Measurements from ENCODE around the gene HEATR5A.

DNA sequence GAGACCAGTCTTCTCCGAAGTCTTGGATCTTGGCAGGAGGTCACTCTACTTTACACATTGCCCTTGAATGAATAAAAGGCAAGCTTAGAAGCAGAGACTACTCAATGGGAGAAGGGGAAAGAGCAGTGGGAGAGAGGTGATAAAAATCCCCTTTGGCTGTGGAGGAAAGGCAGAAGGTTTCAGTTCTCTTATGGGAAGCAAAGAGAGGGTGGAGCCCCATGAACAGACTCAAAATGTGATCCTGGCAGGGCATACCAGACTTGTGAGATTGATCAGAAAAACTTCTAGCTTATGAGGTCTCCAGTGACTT, 163.2 kb downstream of the HEATR5A start:
- TF ChIP-seq, protein P1, sequence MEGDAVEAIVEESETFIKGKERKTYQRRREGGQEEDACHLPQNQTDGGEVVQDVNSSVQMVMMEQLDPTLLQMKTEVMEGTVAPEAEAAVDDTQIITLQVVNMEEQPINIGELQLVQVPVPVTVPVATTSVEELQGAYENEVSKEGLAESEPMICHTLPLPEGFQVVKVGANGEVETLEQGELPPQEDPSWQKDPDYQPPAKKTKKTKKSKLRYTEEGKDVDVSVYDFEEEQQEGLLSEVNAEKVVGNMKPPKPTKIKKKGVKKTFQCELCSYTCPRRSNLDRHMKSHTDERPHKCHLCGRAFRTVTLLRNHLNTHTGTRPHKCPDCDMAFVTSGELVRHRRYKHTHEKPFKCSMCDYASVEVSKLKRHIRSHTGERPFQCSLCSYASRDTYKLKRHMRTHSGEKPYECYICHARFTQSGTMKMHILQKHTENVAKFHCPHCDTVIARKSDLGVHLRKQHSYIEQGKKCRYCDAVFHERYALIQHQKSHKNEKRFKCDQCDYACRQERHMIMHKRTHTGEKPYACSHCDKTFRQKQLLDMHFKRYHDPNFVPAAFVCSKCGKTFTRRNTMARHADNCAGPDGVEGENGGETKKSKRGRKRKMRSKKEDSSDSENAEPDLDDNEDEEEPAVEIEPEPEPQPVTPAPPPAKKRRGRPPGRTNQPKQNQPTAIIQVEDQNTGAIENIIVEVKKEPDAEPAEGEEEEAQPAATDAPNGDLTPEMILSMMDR (IDR thresholded peaks at IDR 0.05; ENCODE audit: low read length): no peak
- no peak for TF ChIP-seq EZH2 (IDR thresholded peaks at IDR 0.05; ENCODE audit: borderline replicate concordance, low read length)
